Measurements from ENCODE around the gene EPX.

DNA sequence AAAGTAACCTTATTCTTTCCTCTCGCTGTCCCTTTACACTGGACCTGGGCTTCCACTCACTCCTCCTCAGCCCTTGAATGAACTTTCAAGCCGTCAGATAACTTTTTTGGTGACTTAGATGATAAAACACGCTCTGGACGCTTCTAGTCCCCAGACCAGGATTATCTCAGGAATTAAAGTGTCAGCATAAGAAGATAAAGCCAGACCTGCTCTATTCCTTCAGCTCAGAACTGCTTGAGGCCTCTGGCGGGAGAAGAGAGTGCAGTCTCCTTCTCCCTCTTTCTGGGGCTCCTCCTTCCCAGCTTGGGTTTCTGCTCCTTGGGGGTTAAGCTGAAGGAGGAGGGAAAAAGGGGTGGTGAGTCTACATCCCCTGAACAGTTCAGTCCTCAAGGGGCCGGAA is 52.4 kb downstream of the EPX start:
- TF ChIP-seq, protein P1, sequence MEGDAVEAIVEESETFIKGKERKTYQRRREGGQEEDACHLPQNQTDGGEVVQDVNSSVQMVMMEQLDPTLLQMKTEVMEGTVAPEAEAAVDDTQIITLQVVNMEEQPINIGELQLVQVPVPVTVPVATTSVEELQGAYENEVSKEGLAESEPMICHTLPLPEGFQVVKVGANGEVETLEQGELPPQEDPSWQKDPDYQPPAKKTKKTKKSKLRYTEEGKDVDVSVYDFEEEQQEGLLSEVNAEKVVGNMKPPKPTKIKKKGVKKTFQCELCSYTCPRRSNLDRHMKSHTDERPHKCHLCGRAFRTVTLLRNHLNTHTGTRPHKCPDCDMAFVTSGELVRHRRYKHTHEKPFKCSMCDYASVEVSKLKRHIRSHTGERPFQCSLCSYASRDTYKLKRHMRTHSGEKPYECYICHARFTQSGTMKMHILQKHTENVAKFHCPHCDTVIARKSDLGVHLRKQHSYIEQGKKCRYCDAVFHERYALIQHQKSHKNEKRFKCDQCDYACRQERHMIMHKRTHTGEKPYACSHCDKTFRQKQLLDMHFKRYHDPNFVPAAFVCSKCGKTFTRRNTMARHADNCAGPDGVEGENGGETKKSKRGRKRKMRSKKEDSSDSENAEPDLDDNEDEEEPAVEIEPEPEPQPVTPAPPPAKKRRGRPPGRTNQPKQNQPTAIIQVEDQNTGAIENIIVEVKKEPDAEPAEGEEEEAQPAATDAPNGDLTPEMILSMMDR (conservative IDR thresholded peaks at IDR 0.05 in 1 of 2, IDR thresholded peaks at IDR 0.05 in 1 of 2; ENCODE audit: low read depth in 1 of 2, low read length in 2 of 2) = no peak
- TF ChIP-seq EZH2 (IDR thresholded peaks at IDR 0.05; ENCODE audit: low read length, missing control alignments) = no peak
